Cardiac muscle cell (in vitro differentiated cells and primary cell): ENCODE measurements around the gene SNED1. TPM values are rescaled to one million over a fixed set of nuclear protein-coding genes. Genes with fewer than 3 reads are reported as not detected.

Source experiments
- DNase-seq, 2 donors: peaks; one replicate each; pipeline versions ENCODE4 v3.0.0 to v3.0.0-alpha.2; 2010 to 2017; ENCODE audit warnings: low read depth in 1 of 2, low spot score in 1 of 2
- H3K27ac ChIP-seq: fragments of 200-600 bp; sonication (generic); 2 replicates; pipeline ENCODE4 v1.5.1; 2016
- H3K27me3 ChIP-seq: fragments of 200-600 bp; sonication (generic); 2 replicates; pipeline ENCODE4 v1.6.0; 2016; ENCODE audit warnings: control low read depth
- H3K36me3 ChIP-seq: fragments of 200-600 bp; sonication (generic); 2 replicates; pipeline ENCODE4 v1.5.1; 2016; ENCODE audit warnings: control low read depth
- H3K4me1 ChIP-seq: fragments of 200-600 bp; sonication (generic); 2 replicates; pipeline ENCODE4 v1.8.1; 2017; ENCODE audit warnings: low read depth, mild to moderate bottlenecking, mixed run types
- H3K4me3 ChIP-seq: fragments of 200-600 bp; sonication (generic); 2 replicates; pipeline ENCODE4 v1.5.1; 2016; ENCODE audit warnings: mild to moderate bottlenecking
- H3K9me3 ChIP-seq: fragments of 200-600 bp; sonication (generic); 2 replicates; pipeline ENCODE4 v1.5.1; 2017; ENCODE audit warnings: low read depth, mild to moderate bottlenecking, control low read depth
- polyA plus RNA-seq: library from polyadenylated mRNA; unstranded; fragments of >200 nt; fragmentation: Nextera tagmentation; extraction: Ambion mirVana; gene quantifications from 2 replicates; pipeline ENCODE4 v1.2.1, GENCODE V29; 2016
- total RNA-seq: library from RNA; depleted of rRNA; stranded (reverse); fragments of >200 nt; gene quantifications from 2 replicates; pipeline ENCODE4 v1.2.3, GENCODE V29; 2016
- TF ChIP-seq, protein P1 (sequence below): IDR thresholded peaks from 2 replicates; pipeline ENCODE4 v1.5.1; 2012; ENCODE audit warnings: low read depth, mild to moderate bottlenecking, low read length

The SNED1 gene
- total and polyA plus RNA-seq, 2 experiments from 2014 or later = 0.09 to 0.76 TPM

DNA sequence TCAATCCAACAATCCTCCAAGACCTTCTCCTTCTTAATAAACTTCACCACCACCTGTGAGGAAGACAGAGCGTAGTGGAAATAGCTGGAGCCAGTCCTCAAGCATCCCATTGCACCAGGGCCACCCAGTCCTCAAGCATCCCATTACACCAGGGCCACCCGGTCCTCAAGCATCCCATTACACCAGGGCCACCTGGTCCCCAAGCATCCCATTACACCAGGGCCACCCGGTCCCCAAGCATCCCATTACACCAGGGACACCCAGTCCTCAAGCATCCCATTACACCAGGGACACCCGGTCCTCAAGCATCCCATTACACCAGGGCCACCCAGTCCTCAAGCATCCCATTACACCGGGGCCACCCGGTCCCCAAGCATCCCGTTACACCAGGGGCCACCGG lies 116.9 kb downstream of the SNED1 start:
- no peak for DNase-seq
- no peak overlapping the region for H3K27ac ChIP-seq
- TF ChIP-seq, protein P1, sequence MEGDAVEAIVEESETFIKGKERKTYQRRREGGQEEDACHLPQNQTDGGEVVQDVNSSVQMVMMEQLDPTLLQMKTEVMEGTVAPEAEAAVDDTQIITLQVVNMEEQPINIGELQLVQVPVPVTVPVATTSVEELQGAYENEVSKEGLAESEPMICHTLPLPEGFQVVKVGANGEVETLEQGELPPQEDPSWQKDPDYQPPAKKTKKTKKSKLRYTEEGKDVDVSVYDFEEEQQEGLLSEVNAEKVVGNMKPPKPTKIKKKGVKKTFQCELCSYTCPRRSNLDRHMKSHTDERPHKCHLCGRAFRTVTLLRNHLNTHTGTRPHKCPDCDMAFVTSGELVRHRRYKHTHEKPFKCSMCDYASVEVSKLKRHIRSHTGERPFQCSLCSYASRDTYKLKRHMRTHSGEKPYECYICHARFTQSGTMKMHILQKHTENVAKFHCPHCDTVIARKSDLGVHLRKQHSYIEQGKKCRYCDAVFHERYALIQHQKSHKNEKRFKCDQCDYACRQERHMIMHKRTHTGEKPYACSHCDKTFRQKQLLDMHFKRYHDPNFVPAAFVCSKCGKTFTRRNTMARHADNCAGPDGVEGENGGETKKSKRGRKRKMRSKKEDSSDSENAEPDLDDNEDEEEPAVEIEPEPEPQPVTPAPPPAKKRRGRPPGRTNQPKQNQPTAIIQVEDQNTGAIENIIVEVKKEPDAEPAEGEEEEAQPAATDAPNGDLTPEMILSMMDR = no peak
- no peak overlapping the region for H3K4me3 ChIP-seq
- H3K27me3 ChIP-seq = no peaks in the 10 kb centered on the region
- peaks cover 4% of the 10 kb centered on the region for H3K36me3 ChIP-seq
- H3K4me1 ChIP-seq = no peaks in the 10 kb centered on the region
- no peaks in the 10 kb centered on the region for H3K9me3 ChIP-seq

DNA sequence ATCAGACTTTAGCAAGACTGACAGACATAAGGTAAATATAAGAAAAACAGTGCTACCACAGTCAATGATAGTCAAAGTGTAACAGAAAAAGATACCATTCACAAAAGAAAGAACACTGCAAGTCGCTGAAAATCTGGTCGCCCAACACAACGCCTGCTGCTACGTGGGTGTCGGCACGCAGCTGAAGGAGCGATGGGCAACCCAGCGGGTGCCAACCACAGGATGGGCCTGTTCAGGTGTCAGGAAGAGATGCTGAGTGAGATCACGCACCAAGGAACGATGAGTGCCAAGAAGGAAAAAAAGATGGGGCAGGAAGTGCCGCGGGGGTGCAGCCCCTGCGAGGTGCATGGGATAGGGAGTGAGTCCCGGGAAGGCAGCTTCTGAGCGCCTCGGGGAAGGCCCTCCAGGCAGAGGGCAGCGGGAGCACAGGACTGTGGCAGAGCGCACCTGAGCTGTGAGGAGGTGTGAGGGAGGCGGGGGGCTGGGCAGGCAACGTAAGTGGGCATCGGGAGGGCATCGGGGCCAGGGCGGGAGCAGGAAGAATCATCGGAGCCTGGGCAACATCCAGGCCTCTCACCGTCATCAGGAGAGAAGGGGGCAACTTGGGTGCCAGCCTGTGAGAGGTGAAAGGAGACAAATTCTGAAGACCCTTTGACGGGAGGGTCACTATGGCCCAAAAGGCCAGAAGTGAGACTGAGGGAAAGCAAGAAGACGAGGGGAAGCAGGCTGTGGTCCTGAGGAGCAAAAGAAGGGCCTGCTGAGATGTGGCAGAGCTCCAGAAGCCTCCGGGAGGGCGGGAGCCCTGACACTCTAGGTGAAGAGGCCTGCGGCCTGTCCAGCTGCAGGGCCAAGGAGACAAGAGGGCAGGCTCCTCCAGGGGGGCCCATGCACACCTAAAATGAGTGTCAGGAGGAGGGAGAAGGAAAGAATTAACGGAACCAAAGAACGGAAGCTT lies 118.5 kb downstream of the SNED1 start:
- Histone ChIP-seq H3K27me3 (no peaks in the 10 kb centered on the region), H3K27ac (no peak overlapping the region), H3K36me3 (peaks cover 4% of the 10 kb centered on the region), H3K4me3 (no peak overlapping the region), H3K4me1 (no peaks in the 10 kb centered on the region), H3K9me3 (no peaks in the 10 kb centered on the region)
- no peak for DNase-seq
- TF ChIP-seq, protein P1 = no peak

DNA sequence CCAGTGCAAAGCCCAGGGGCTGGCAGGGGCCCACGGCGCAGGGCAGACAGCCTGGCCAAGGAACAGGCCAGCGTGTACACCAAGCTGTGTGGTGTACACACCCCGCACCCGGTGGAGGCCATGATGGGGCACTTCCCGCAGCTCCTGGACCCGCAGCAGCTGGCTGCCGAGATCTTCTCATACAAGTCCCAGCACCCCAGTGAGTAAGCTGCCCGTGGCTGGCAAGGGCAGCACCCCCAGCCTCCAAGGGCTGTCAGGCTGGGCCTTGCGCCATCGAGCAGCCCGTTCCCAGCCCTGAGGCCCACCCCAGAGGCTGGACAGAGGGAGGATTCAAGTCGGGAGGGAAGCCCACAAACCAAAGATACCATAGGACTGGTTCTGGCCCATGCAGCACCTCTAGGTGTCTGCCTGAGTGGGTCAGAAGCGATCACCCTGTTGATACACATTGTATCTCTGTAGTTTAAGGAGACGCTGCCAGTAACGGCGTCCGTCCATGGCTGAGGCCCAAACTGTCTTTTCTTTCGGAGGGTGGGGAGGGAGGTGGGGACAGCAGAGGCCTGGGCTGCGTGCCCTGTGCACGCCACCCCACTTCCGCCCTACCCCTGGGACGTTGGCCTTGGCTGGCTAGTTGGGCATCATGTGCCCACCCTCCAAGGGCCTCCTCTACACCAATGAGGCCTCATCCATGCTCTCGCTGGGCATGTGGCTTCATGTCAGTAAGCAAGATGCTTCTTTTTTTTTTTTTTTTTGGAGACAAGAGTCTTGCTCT lies 120.5 kb downstream of the SNED1 start:
- no peak for DNase-seq
- Histone ChIP-seq H3K27ac (no peak overlapping the region), H3K9me3 (no peaks in the 10 kb centered on the region), H3K36me3 (peaks cover 4% of the 10 kb centered on the region), H3K4me3 (no peak overlapping the region), H3K4me1 (no peaks in the 10 kb centered on the region), H3K27me3 (no peaks in the 10 kb centered on the region)
- TF ChIP-seq, protein P1 = no peak

DNA sequence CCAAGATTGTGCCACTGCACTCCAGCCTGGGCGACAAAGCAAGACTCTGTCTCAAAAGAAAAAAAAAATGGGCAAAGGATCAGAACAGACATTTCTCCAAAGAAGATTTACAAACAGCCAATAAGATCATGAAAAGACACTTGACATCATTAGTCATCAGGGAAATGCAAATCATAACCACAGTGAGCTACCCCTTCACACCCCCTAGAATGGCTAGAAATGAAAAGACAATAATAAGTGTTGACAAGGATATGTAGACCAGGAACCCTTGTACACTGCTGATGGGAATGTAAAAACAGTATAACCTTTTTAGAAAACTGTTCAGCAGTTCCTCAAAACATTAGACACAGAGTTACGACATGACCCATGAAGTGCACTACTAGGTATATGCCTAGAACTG lies 122.0 kb downstream of the SNED1 start:
- Histone ChIP-seq H3K4me3 (no peak overlapping the region), H3K27me3 (no peaks in the 10 kb centered on the region), H3K36me3 (no peaks in the 10 kb centered on the region), H3K4me1 (no peaks in the 10 kb centered on the region), H3K9me3 (no peaks in the 10 kb centered on the region), H3K27ac (no peak overlapping the region)
- DNase-seq = no peak
- TF ChIP-seq, protein P1 = no peak

DNA sequence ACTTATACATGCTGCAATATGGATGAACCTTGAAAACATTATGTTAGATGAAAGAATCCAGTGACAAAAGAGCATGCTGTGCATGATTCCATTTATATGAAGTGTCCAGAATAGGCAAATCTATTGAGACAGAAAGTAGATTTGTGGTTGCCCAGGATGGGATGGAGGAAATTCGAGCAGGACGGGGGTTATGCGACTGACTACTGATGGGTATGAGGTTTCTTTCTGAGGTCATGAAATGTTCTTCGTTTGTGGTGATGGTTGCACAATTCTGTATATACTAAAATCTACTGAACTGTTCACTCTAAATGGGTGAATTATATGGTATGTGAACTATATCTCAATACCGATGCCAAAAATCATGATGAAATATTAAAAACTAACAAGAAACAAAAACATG lies 122.6 kb downstream of the SNED1 start:
- TF ChIP-seq, protein P1 = no peak
- no peaks in the 10 kb centered on the region for H3K4me1 ChIP-seq
- no peaks in the 10 kb centered on the region for H3K27me3 ChIP-seq
- no peak overlapping the region for H3K4me3 ChIP-seq
- no peaks in the 10 kb centered on the region for H3K9me3 ChIP-seq
- no peak for DNase-seq
- no peaks in the 10 kb centered on the region for H3K36me3 ChIP-seq
- no peak overlapping the region for H3K27ac ChIP-seq
